Activated B cell treated with CpG ODN at 0.5 μM for 24 hours (primary cell): Measurements from ENCODE around the gene TERB1. TPM values are rescaled to one million over a fixed set of nuclear protein-coding genes. Genes with fewer than 3 reads are reported as not detected.

Experiments used
- ATAC-seq: fragments of 200-7000 bp; cut with Tn5 transposase; one replicate; pipeline ENCODE4 v1.10.0; 2021; ENCODE audit warnings: low read depth, mild to moderate bottlenecking, moderate library complexity
- CTCF ChIA-PET: fragments of 350-600 bp; sonication (Branson Sonifier 250); formaldehyde crosslinking; loops from one replicate; lab custom pipeline; 2021; ENCODE audit warnings: antibody characterized with exemption; lab: Charles Lee
- POLR2A ChIA-PET: fragments of 350-600 bp; sonication (Branson Sonifier 250); formaldehyde crosslinking; loops from one replicate; lab custom pipeline; 2021; ENCODE audit warnings: antibody characterized with exemption; lab: Charles Lee
- DNase-seq: peaks from one replicate; pipeline ENCODE4 v3.0.0; 2022
- H3K27ac Mint-ChIP-seq: one replicate; pipeline ENCODE4 v1.8.0; 2020; ENCODE audit warnings: mixed read lengths
- H3K27me3 Mint-ChIP-seq: one replicate; pipeline ENCODE4 v1.8.0; 2021; ENCODE audit warnings: mixed read lengths
- H3K36me3 Mint-ChIP-seq: one replicate; pipeline ENCODE4 v1.8.0; 2021; ENCODE audit warnings: low read depth, mixed read lengths
- H3K4me1 Mint-ChIP-seq: one replicate; pipeline ENCODE4 v1.8.0; 2021; ENCODE audit warnings: mixed read lengths
- H3K4me3 Mint-ChIP-seq: one replicate; pipeline ENCODE4 v1.8.0; 2020; ENCODE audit warnings: mild to moderate bottlenecking, mixed read lengths
- H3K9me3 Mint-ChIP-seq: one replicate; pipeline ENCODE4 v1.8.0; 2020; ENCODE audit warnings: mixed read lengths
- CTCF ChIP-seq: fragments of 200-600 bp; IDR thresholded peaks from one replicate; pipeline ENCODE4 v1.8.0; 2022; ENCODE audit warnings: antibody characterized with exemption, mild to moderate bottlenecking
- intact Hi-C: fragments of 100-400 bp; cut with micrococcal nuclease; formaldehyde crosslinking; loops from one replicate; pipeline ENCODE4 v1.15.1; 2024
- total RNA-seq: library from RNA; stranded (reverse); gene quantifications from 2 replicates; pipeline ENCODE4 v1.2.3, GENCODE V29; 2022

TERB1 gene
- total RNA-seq, 1 donor from 2014 or later: not detected

GRCh38 chr16:66714062-66714461 lies 87.3 kb downstream of the TERB1 start:
- H3K27ac Mint-ChIP-seq: no peak overlapping the region
- H3K9me3 Mint-ChIP-seq: no peaks in the 10 kb centered on the region
- ChIA-PET CTCF (no interaction called here), POLR2A (no interaction called here)
- peaks cover 3% of the 10 kb centered on the region for H3K36me3 Mint-ChIP-seq
- no peaks in the 10 kb centered on the region for H3K27me3 Mint-ChIP-seq
- no peaks in the 10 kb centered on the region for H3K4me1 Mint-ChIP-seq
- intact Hi-C loops: no loop called here
- ATAC-seq: no peak
- DNase-seq: no peak
- no peak overlapping the region for H3K4me3 Mint-ChIP-seq
- no peak for TF ChIP-seq CTCF

DNA sequence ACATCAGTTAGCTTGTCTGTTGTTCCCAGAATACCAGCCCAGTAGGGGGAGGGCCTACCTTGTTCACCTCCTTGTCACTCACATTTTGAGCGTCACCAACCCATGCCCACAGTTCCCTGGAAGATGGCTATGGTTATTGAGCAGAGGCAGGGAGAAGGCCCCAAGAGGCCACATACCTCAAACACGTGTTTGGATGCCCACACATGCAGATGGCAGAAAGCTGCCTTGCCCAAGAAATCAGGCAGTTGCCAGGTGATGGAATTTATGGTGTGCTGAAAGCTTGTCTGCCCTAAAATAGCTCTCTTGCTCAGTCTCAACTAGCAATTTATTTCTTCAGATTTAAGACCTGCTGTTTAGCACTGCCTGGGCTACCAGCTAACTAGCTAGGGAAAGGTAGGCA lies 88.3 kb downstream of the TERB1 start:
- Mint-ChIP-seq H3K4me1 (no peaks in the 10 kb centered on the region), H3K27me3 (peaks cover 2% of the 10 kb centered on the region), H3K4me3 (no peak overlapping the region), H3K27ac (no peak overlapping the region), H3K9me3 (no peaks in the 10 kb centered on the region), H3K36me3 (no peaks in the 10 kb centered on the region)
- intact Hi-C loops: no loop called here
- ChIA-PET POLR2A (no interaction called here), CTCF (no interaction called here)
- DNase-seq: no peak
- no peak for ATAC-seq
- no peak for TF ChIP-seq CTCF

DNA sequence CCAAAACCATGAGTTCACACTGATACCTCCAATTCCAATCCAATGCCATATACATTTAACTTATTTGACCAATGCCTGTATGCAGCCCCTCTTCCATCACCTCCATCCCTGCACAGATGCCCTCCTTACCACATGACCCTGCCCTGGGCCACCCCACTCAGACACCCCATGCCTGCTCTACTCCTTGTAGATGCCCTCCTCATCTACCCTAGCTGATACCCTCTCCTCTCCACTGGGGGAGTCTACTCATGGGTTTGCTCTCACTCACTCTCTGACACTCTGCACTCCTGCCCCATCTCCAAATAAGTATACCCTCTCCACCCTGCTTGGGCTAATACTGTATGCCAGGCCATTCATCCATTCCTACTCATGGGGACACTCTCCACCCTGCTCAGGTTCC lies 88.9 kb downstream of the TERB1 start:
- H3K27me3 Mint-ChIP-seq: peaks cover 3% of the 10 kb centered on the region
- DNase-seq: no peak
- no peak overlapping the region for H3K4me3 Mint-ChIP-seq
- no peak for TF ChIP-seq CTCF
- H3K4me1 Mint-ChIP-seq: no peaks in the 10 kb centered on the region
- H3K9me3 Mint-ChIP-seq: no peaks in the 10 kb centered on the region
- no peak for ATAC-seq
- H3K36me3 Mint-ChIP-seq: no peaks in the 10 kb centered on the region
- no peak overlapping the region for H3K27ac Mint-ChIP-seq
- intact Hi-C loops: no loop called here
- CTCF ChIA-PET: no interaction called here
- POLR2A ChIA-PET: no interaction called here

DNA sequence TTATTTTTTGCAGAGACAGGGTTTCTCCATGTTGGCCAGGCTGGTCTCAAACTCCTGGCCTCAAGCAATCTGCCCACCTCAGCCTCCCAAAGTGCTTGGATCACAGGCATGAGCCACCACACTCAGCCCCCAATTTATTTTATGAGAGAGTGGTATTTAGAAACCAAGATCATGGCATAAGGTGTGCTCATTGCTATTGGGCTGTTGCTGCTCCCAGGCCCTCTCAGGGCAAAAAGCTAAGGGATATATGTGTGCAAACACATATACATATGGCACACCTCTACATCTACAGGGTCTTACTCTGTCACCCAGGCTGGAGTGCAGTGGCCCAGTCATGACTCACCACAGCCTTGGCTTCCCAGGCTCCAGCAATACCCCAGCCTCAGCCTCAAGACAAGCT lies 89.8 kb downstream of the TERB1 start:
- TF ChIP-seq CTCF: no peak
- POLR2A ChIA-PET: no interaction called here
- no peaks in the 10 kb centered on the region for H3K36me3 Mint-ChIP-seq
- ATAC-seq: no peak
- H3K9me3 Mint-ChIP-seq: no peaks in the 10 kb centered on the region
- CTCF ChIA-PET: no interaction called here
- H3K4me1 Mint-ChIP-seq: no peaks in the 10 kb centered on the region
- intact Hi-C loops: no loop called here
- peaks cover 6% of the 10 kb centered on the region for H3K27me3 Mint-ChIP-seq
- DNase-seq: no peak
- no peak overlapping the region for H3K4me3 Mint-ChIP-seq
- H3K27ac Mint-ChIP-seq: no peak overlapping the region

DNA sequence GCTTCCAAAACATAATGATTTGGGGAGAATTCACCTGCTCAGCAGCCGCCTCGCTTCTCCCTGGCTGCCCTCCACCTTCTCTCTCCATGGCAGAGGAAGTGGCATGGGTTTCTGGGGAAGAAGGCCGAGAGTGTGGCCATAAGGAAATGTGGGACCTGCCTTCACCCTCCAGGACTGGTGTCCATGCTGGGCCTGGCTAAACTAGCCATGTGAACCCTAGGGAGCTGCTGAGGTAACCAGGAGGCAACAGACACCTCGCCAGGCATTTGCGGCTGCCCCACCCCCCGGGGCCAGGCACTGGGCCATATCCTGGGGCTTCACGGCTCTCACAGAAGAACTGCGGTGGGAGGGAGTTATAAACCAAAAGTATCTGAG lies 94.9 kb downstream of the TERB1 start:
- POLR2A ChIA-PET: no interaction called here
- peaks cover 10% of the 10 kb centered on the region for H3K27me3 Mint-ChIP-seq

More for the DNA sequence above, 94.9 kb downstream of the TERB1 start:
- Mint-ChIP-seq H3K4me1 (no peaks in the 10 kb centered on the region), H3K36me3 (no peaks in the 10 kb centered on the region), H3K9me3 (no peaks in the 10 kb centered on the region), H3K4me3 (no peak overlapping the region), H3K27ac (no peak overlapping the region)
- intact Hi-C loops: no loop called here
- CTCF ChIA-PET: interaction anchor here (0.7 kb wide), 1 partner anchor 15 kb away, joined by 3 read pairs; no protein-coding TSS in a partner anchor
- ATAC-seq (no peak), DNase-seq (no peak)
- no peak for TF ChIP-seq CTCF
